Liver (tissue), 3 donors: ENCODE measurements around the gene HPN.

Source experiments
- ATF3 ChIP-seq: IDR thresholded peaks from 2 replicates; pipeline ENCODE4 v1.6.1; 2016; ENCODE audit warnings: antibody characterized with exemption
- EGR1 ChIP-seq, 2 donors: IDR thresholded peaks; 2 replicates each; pipeline ENCODE4 v1.6.1; 2016 to 2018; ENCODE audit warnings: antibody characterized with exemption in 2 of 2, low read depth in 2 of 2
- FOXA1 ChIP-seq: IDR thresholded peaks from 2 replicates; pipeline ENCODE4 v1.6.1; 2016; ENCODE audit warnings: antibody characterized with exemption
- GABPA ChIP-seq, 2 donors: IDR thresholded peaks in 1 of 2; conservative IDR thresholded peaks in 1 of 2; 2 replicates each; pipeline ENCODE4 v1.6.1; 2016; ENCODE audit warnings: antibody characterized with exemption in 2 of 2, mild to moderate bottlenecking in 1 of 2, moderate library complexity in 1 of 2
- JUND ChIP-seq, 2 donors: IDR thresholded peaks; 2 replicates each; pipeline ENCODE4 v1.6.1; 2016; ENCODE audit warnings: antibody characterized with exemption in 2 of 2
- MAX ChIP-seq: IDR thresholded peaks from 2 replicates; pipeline ENCODE4 v1.6.1; 2016; ENCODE audit warnings: antibody characterized with exemption
- RAD21 ChIP-seq, 2 donors: IDR thresholded peaks; 2 replicates each; pipeline ENCODE4 v1.6.1; 2016; ENCODE audit warnings: antibody characterized with exemption in 2 of 2, mild to moderate bottlenecking in 2 of 2
- REST ChIP-seq: IDR thresholded peaks from 2 replicates; pipeline ENCODE4 v1.6.1; 2016; ENCODE audit warnings: antibody characterized with exemption, mild to moderate bottlenecking
- TAF1 ChIP-seq: conservative IDR thresholded peaks from 2 replicates; pipeline ENCODE4 v1.6.1; 2016; ENCODE audit warnings: antibody characterized with exemption, mild to moderate bottlenecking
- YY1 ChIP-seq: IDR thresholded peaks from 2 replicates; pipeline ENCODE4 v1.6.1; 2016; ENCODE audit warnings: antibody characterized with exemption, mild to moderate bottlenecking
- TF ChIP-seq, protein P1 (sequence below): fragments of 150-350 bp; IDR thresholded peaks from 2 replicates; pipeline ENCODE4 v1.5.1; 2017; ENCODE audit warnings: improper control_type of control experiment, low read depth, low read length; ENCODE audit not compliant: missing input control
- donor health status: healthy.
- donor health status: healthy.

DNA sequence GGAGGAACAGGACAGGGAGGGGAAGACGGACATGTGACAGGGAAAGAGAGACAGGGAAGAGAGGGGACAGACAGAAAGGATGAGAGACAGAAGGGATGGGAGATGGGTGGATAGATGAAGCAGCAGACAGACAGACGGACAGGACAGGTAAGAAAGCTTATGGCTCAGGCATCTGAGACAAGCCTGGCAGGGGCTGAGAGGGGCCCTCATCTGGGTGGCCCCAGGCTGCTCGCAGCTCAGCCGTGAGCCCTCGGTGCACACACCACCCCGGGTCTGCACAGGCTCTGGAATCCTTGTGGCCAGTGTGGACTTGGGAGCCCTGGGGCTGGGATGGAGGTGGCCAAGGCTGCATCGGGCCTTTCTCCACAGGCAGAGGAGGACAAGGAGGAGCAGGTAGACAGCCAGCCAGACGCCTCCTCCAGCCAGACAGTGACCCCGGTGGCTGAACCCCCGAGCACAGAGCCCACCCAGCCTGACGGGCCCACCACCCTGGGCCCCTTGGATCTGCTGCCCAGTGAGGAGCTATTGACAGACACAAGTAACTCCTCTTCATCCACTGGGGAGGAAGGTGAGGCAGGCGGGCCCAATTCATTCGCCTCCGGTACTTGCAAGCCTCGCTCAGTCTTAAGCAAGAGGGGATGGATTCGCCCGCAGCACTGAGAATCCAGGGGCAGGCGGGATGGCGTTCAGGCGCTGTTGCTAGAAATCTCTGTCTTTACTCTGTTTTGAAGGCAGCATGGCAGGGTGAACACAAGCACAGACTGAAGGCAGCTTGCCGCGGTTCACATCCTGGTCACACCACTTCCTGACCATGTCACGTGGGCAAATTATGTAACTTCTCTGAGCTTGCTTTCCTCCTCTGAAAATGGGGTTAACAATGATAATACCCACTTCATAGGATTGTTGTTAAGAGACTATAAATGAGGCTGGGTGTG, 27.4 kb upstream of the HPN start:
- TF ChIP-seq, protein P1, sequence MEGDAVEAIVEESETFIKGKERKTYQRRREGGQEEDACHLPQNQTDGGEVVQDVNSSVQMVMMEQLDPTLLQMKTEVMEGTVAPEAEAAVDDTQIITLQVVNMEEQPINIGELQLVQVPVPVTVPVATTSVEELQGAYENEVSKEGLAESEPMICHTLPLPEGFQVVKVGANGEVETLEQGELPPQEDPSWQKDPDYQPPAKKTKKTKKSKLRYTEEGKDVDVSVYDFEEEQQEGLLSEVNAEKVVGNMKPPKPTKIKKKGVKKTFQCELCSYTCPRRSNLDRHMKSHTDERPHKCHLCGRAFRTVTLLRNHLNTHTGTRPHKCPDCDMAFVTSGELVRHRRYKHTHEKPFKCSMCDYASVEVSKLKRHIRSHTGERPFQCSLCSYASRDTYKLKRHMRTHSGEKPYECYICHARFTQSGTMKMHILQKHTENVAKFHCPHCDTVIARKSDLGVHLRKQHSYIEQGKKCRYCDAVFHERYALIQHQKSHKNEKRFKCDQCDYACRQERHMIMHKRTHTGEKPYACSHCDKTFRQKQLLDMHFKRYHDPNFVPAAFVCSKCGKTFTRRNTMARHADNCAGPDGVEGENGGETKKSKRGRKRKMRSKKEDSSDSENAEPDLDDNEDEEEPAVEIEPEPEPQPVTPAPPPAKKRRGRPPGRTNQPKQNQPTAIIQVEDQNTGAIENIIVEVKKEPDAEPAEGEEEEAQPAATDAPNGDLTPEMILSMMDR, result no peak
- no peak for TF ChIP-seq REST
- TF ChIP-seq TAF1, result no peak
- TF ChIP-seq RAD21 (IDR thresholded peaks at IDR 0.05), result no peak
- no peak for TF ChIP-seq GABPA (IDR thresholded peaks at IDR 0.05 in 1 of 2, conservative IDR thresholded peaks at IDR 0.05 in 1 of 2)
- TF ChIP-seq YY1, result no peak
- no peak for TF ChIP-seq MAX
- TF ChIP-seq ATF3, result no peak
- no peak for TF ChIP-seq FOXA1
- TF ChIP-seq EGR1 (IDR thresholded peaks at IDR 0.05; ENCODE audit: low read depth in 2 of 2), result no peak
- TF ChIP-seq JUND (IDR thresholded peaks at IDR 0.05), result no peak
